ENCODE results near the gene FSD2.
A peak's percentile ranks its signal among the peaks of the same experiment; 100 is the strongest.

FSD2 gene

DNA sequence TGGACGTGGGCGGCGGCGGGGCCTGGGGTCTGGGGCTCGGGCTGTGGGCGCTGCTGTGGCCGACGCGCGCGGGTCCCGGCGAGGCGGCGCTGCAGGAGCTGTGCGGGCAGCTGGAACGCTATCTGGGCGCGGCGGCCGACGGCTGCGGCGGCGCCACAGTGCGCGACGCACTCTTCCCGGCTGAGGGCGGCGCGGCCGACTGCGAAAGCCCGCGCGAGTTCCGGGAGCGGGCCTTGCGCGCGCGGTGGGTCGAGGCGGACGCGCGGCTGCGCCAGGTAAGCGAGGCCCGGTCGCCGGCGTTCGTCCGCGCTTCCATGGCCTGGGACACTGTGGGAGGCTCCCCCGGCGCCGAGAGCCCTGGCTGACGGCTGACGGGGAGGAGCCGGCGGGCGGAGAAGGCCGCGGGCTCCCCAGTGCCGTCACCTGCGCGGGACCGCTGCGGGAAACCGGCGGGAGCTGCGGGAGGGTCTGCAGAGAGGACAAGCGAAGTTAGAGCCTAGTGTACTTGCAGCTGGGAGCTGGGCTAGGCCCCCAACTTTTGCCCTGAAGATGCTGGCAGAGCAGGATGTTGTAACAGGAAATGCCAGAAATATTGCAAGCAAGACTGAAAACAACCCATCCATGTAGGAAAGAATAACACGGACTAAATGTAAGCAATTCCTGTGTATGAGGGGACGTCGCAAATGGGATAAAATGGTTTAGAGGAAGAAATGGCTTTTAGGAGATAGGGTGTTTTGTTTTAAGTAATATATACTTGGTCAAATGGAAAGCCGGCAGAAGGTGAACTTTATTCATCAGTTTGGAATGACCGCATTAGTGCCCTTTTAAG lies 4.4 kb upstream of the FSD2 start:
- Histone ChIP-seq H3K9ac (ENCODE audit: low read length in 5 of 5) (peak overlapping the region; percentile 40 to 99 (median 91)), H3K9me3 (ENCODE audit: control insufficient read depth in 5 of 5, low read length in 5 of 5) (no peaks in the 10 kb centered on the region), H3K27ac (ENCODE audit: low read depth, low read length) (peak overlapping the region; percentile 93), H3K4me1 (ENCODE audit: control insufficient read depth in 5 of 5, insufficient read depth in 5 of 5, low read length in 5 of 5) (peaks cover 2 to 28% (median 19%) of the 10 kb centered on the region in 5 donors), H3K4me3 (ENCODE audit: low read depth in 1 of 5, low read length in 5 of 5) (peak overlapping the region; percentile 75 to 93 (median 90)), H3K36me3 (ENCODE audit: control insufficient read depth in 5 of 5, insufficient read depth in 5 of 5, low read length in 5 of 5) (peaks cover 6 to 13% (median 9%) of the 10 kb centered on the region in 5 donors), H3K27me3 (ENCODE audit: control insufficient read depth in 5 of 5, insufficient read depth in 4 of 5, low read length in 5 of 5) (no peaks in the 10 kb centered on the region)

GRCh38 chr15:82809308-82810060 lies 3.6 kb upstream of the FSD2 start, which contains the start of gene WHAMM:
TSS of gene WHAMM (plus strand) at chr15:82809628. CDS start at chr15:82809727, 99 bp downstream.
- no peaks in the 10 kb centered on the region for H3K9me3 ChIP-seq (ENCODE audit: control insufficient read depth in 5 of 5, low read length in 5 of 5)
- peak within 1 kb of the TSS; percentile 93 for H3K27ac ChIP-seq (ENCODE audit: low read depth, low read length)
- H3K9ac ChIP-seq (ENCODE audit: low read length in 5 of 5) = peak within 1 kb of the TSS; percentile 59 to 99 (median 97)
- H3K4me3 ChIP-seq (ENCODE audit: low read depth in 1 of 5, low read length in 5 of 5) = peak within 1 kb of the TSS; percentile 75 to 93 (median 90)
- H3K36me3 ChIP-seq (ENCODE audit: control insufficient read depth in 5 of 5, insufficient read depth in 5 of 5, low read length in 5 of 5) = peaks cover 3 to 13% (median 6%) of the 10 kb centered on the region in 5 donors
- no peaks in the 10 kb centered on the region for H3K27me3 ChIP-seq (ENCODE audit: control insufficient read depth in 5 of 5, insufficient read depth in 4 of 5, low read length in 5 of 5)
- H3K4me1 ChIP-seq (ENCODE audit: control insufficient read depth in 5 of 5, insufficient read depth in 5 of 5, low read length in 5 of 5) = peaks cover 2 to 28% (median 19%) of the 10 kb centered on the region in 5 donors

DNA sequence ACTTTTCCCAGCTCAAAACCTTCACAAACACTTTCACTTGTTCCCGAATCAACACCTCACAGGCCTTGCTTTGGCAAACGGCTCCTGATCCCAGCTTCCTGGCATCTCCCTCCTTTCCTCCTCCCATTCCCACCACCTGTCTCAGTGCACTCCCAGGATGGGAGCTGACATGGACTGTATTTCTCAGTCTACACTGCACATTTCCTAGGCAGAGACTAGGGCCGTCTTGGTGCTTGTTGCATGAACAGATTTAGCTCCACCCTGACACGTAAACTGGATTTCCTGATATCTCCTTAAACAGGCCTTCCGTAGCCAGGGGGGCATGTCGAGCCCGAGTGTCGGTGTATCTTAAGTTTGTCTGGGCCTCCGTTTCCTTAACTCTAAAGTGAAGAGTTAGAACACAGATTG lies 2.8 kb upstream of the FSD2 start:
- H3K27me3 ChIP-seq (ENCODE audit: control insufficient read depth in 5 of 5, insufficient read depth in 4 of 5, low read length in 5 of 5) = no peaks in the 10 kb centered on the region
- peak overlapping the region in 1 of 5 donors; percentile 90 for H3K4me3 ChIP-seq (ENCODE audit: low read depth in 1 of 5, low read length in 5 of 5)
- H3K9me3 ChIP-seq (ENCODE audit: control insufficient read depth in 5 of 5, low read length in 5 of 5) = no peaks in the 10 kb centered on the region
- peaks cover 0 to 4% (median 0%) of the 10 kb centered on the region in 5 donors for H3K36me3 ChIP-seq (ENCODE audit: control insufficient read depth in 5 of 5, insufficient read depth in 5 of 5, low read length in 5 of 5)
- peaks cover 2 to 28% (median 19%) of the 10 kb centered on the region in 5 donors for H3K4me1 ChIP-seq (ENCODE audit: control insufficient read depth in 5 of 5, insufficient read depth in 5 of 5, low read length in 5 of 5)
- peak overlapping the region; percentile 93 for H3K27ac ChIP-seq (ENCODE audit: low read depth, low read length)
- peak overlapping the region in 2 of 5 donors; percentile 30 to 45 for H3K9ac ChIP-seq (ENCODE audit: low read length in 5 of 5)

- H3K9me3 ChIP-seq (ENCODE audit: control insufficient read depth in 5 of 5, low read length in 5 of 5) = no peaks in the 10 kb centered on the region
- no peak overlapping the region for H3K27ac ChIP-seq (ENCODE audit: low read depth, low read length)
- no peak overlapping the region for H3K9ac ChIP-seq (ENCODE audit: low read length in 5 of 5)
- no peaks in the 10 kb centered on the region for H3K27me3 ChIP-seq (ENCODE audit: control insufficient read depth in 5 of 5, insufficient read depth in 4 of 5, low read length in 5 of 5)
- H3K36me3 ChIP-seq (ENCODE audit: control insufficient read depth in 5 of 5, insufficient read depth in 5 of 5, low read length in 5 of 5) = peaks cover 0 to 3% (median 0%) of the 10 kb centered on the region in 5 donors
- H3K4me1 ChIP-seq (ENCODE audit: control insufficient read depth in 5 of 5, insufficient read depth in 5 of 5, low read length in 5 of 5) = peaks cover 2 to 28% (median 19%) of the 10 kb centered on the region in 5 donors
- H3K4me3 ChIP-seq (ENCODE audit: low read depth in 1 of 5, low read length in 5 of 5) = no peak overlapping the region
Measured at GRCh38 chr15:82807920-82808633, 2.2 kb upstream of the FSD2 start.

GRCh38 chr15:82804575-82804949 lies 1.3 kb downstream of the FSD2 start:
- Histone ChIP-seq H3K4me1 (ENCODE audit: control insufficient read depth in 5 of 5, insufficient read depth in 5 of 5, low read length in 5 of 5) (peaks cover 2 to 6% (median 5%) of the 10 kb centered on the region in 5 donors), H3K9ac (ENCODE audit: low read length in 5 of 5) (no peak overlapping the region), H3K36me3 (ENCODE audit: control insufficient read depth in 5 of 5, insufficient read depth in 5 of 5, low read length in 5 of 5) (no peaks in the 10 kb centered on the region), H3K4me3 (ENCODE audit: low read depth in 1 of 5, low read length in 5 of 5) (no peak overlapping the region), H3K27me3 (ENCODE audit: control insufficient read depth in 5 of 5, insufficient read depth in 4 of 5, low read length in 5 of 5) (peaks cover 0 to 3% (median 0%) of the 10 kb centered on the region in 5 donors), H3K9me3 (ENCODE audit: control insufficient read depth in 5 of 5, low read length in 5 of 5) (no peaks in the 10 kb centered on the region), H3K27ac (ENCODE audit: low read depth, low read length) (no peak overlapping the region)

- no peak overlapping the region for H3K4me3 ChIP-seq (ENCODE audit: low read depth in 1 of 5, low read length in 5 of 5)
Measured at GRCh38 chr15:82803793-82804574, 1.9 kb downstream of the FSD2 start.

GRCh38 chr15:82802497-82802896 lies 3.4 kb downstream of the FSD2 start:
- Histone ChIP-seq H3K27me3 (ENCODE audit: control insufficient read depth in 5 of 5, insufficient read depth in 4 of 5, low read length in 5 of 5) (peaks cover 0 to 5% (median 0%) of the 10 kb centered on the region in 5 donors), H3K36me3 (ENCODE audit: control insufficient read depth in 5 of 5, insufficient read depth in 5 of 5, low read length in 5 of 5) (no peaks in the 10 kb centered on the region), H3K9ac (ENCODE audit: low read length in 5 of 5) (no peak overlapping the region), H3K9me3 (ENCODE audit: control insufficient read depth in 5 of 5, low read length in 5 of 5) (no peaks in the 10 kb centered on the region), H3K4me3 (ENCODE audit: low read depth in 1 of 5, low read length in 5 of 5) (no peak overlapping the region), H3K4me1 (ENCODE audit: control insufficient read depth in 5 of 5, insufficient read depth in 5 of 5, low read length in 5 of 5) (no peaks in the 10 kb centered on the region), H3K27ac (ENCODE audit: low read depth, low read length) (no peak overlapping the region)

More at GRCh38 chr15:82803793-82804574, 1.9 kb downstream of the FSD2 start:
- Histone ChIP-seq H3K36me3 (ENCODE audit: control insufficient read depth in 5 of 5, insufficient read depth in 5 of 5, low read length in 5 of 5) (no peaks in the 10 kb centered on the region), H3K27ac (ENCODE audit: low read depth, low read length) (no peak overlapping the region), H3K9ac (ENCODE audit: low read length in 5 of 5) (no peak overlapping the region), H3K9me3 (ENCODE audit: control insufficient read depth in 5 of 5, low read length in 5 of 5) (no peaks in the 10 kb centered on the region), H3K4me1 (ENCODE audit: control insufficient read depth in 5 of 5, insufficient read depth in 5 of 5, low read length in 5 of 5) (peaks cover 0 to 4% (median 3%) of the 10 kb centered on the region in 5 donors), H3K27me3 (ENCODE audit: control insufficient read depth in 5 of 5, insufficient read depth in 4 of 5, low read length in 5 of 5) (peaks cover 0 to 5% (median 0%) of the 10 kb centered on the region in 5 donors)

DNA sequence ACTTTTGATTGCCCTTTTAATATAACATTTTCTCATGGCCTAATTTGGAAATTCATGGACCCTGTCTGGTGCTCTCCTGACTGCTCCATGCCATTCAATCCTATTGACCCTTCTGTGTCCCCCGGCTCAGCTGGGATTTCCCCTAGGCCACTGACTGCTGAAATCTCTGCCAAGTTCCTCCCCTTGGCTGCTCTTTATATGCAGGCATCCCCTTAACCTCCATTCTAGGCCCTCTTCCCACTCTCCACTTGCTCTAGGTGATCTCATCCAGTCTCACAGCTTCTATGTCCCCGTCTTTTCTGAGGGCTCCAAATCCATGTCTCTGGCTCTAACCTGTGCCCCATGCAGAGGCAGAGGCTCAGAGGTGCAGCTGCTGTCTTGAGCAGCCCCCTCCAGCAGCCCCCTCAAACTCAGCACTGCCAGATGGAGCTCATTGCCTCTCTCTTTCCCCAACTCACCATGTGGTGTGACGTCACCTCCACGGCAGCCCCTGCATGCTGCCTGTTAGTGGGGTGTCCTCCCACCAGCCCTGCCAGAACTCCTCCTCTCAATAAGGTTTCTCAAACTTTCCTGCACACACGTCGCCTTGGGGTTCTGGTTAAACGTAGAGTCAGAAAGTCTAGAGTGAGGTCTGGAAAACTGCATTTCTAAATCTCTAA lies 6.6 kb downstream of the FSD2 start:
- no peaks in the 10 kb centered on the region for H3K9me3 ChIP-seq (ENCODE audit: control insufficient read depth in 5 of 5, low read length in 5 of 5)
- H3K36me3 ChIP-seq (ENCODE audit: control insufficient read depth in 5 of 5, insufficient read depth in 5 of 5, low read length in 5 of 5) = no peaks in the 10 kb centered on the region
- no peak overlapping the region for H3K4me3 ChIP-seq (ENCODE audit: low read depth in 1 of 5, low read length in 5 of 5)
- no peak overlapping the region for H3K27ac ChIP-seq (ENCODE audit: low read depth, low read length)
- H3K4me1 ChIP-seq (ENCODE audit: control insufficient read depth in 5 of 5, insufficient read depth in 5 of 5, low read length in 5 of 5) = no peaks in the 10 kb centered on the region
- H3K27me3 ChIP-seq (ENCODE audit: control insufficient read depth in 5 of 5, insufficient read depth in 4 of 5, low read length in 5 of 5) = peaks cover 0 to 5% (median 0%) of the 10 kb centered on the region in 5 donors
- H3K9ac ChIP-seq (ENCODE audit: low read length in 5 of 5) = no peak overlapping the region
